RWPE2 (cell line): ENCODE measurements around the gene CAPS.

Source experiments
- ATAC-seq: fragments of 200-7000 bp; cut with Tn5 transposase; 3 replicates; pipeline ENCODE4 v1.9.1; 2021; ENCODE audit warnings: low read depth
- DNase-seq: peaks from one replicate; pipeline ENCODE4 v3.0.0-alpha.2; 2020; ENCODE audit warnings: low spot score
- H3K27ac ChIP-seq: fragments of 450-650 bp; 2 replicates; pipeline ENCODE4 v1.5.1; 2017; ENCODE audit warnings: mild to moderate bottlenecking; ENCODE audit not compliant: poor library complexity, severe bottlenecking
- H3K27me3 ChIP-seq: fragments of 250-450 bp; sonication (Bioruptor Pico); 2 replicates; pipeline ENCODE4 v1.5.1; 2021; ENCODE audit warnings: mild to moderate bottlenecking, moderate library complexity; ENCODE audit not compliant: insufficient read depth, poor library complexity, severe bottlenecking
- H3K36me3 ChIP-seq: fragments of 250-450 bp; sonication (Bioruptor Pico); 2 replicates; pipeline ENCODE4 v1.5.1; 2020; ENCODE audit warnings: low read depth, mild to moderate bottlenecking, moderate library complexity
- H3K4me1 ChIP-seq: fragments of 250-450 bp; sonication (Bioruptor Pico); 2 replicates; pipeline ENCODE4 v1.5.1; 2021; ENCODE audit warnings: mild to moderate bottlenecking, moderate library complexity; ENCODE audit not compliant: insufficient read depth, poor library complexity, severe bottlenecking
- H3K4me3 ChIP-seq: fragments of 250-450 bp; sonication (Bioruptor Pico); 2 replicates; pipeline ENCODE4 v1.5.1; 2021; ENCODE audit warnings: mild to moderate bottlenecking, moderate library complexity; ENCODE audit not compliant: severe bottlenecking
- H3K9me3 ChIP-seq: fragments of 250-450 bp; sonication (Bioruptor Pico); 2 replicates; pipeline ENCODE4 v1.5.1; 2021; ENCODE audit warnings: mild to moderate bottlenecking, moderate library complexity; ENCODE audit not compliant: severe bottlenecking
- TF ChIP-seq, protein P1 (sequence below): fragments of 450-650 bp; IDR thresholded peaks from one replicate; pipeline ENCODE4 v1.5.1; 2017; ENCODE audit warnings: mild to moderate bottlenecking, moderate library complexity; ENCODE audit not compliant: poor library complexity, severe bottlenecking

The CAPS gene

DNA sequence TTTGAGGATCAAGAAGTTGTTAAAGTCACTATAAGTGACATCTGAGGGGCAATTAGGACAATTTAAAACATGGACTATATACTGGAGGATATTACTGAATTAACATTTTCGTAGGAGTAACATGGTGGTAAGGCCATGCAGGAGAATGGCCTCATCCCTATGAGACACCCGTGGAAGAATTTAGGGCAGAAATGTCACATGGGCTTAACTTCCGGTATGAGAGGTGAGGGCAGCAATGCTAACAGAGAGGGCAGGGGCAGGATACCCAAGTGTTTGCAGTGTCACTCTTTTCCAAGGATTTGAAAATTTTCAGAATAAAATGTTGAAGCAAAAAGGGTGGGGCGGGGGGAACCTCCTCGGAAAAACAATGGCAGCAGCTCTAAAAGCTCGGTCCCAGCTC lies 40.2 kb downstream of the CAPS start:
- no peak for DNase-seq
- H3K4me1 ChIP-seq, result peaks cover 14% of the 10 kb centered on the region

DNA sequence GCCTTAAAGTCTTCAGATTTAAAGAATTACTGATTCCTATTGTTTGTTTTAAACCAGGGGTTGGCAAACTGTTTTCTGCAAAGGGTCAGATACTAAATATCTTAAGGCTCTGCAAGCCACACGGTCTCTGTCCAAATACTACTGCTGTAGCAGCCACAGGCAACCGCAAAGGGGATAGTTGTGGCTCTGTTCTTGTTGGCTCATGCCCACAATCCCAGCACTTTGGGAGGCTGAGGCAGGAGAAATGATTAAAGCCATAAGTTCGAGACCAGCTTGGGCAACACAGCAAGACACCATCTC lies 41.5 kb downstream of the CAPS start:
- no peaks in the 10 kb centered on the region for H3K9me3 ChIP-seq
- peaks cover 3% of the 10 kb centered on the region; the same call in 1 of the 2 replicates for H3K36me3 ChIP-seq
- ATAC-seq (no peak), DNase-seq (no peak)
- peaks cover 14% of the 10 kb centered on the region for H3K4me1 ChIP-seq
- no peaks in the 10 kb centered on the region for H3K27me3 ChIP-seq
- TF ChIP-seq, protein P1, sequence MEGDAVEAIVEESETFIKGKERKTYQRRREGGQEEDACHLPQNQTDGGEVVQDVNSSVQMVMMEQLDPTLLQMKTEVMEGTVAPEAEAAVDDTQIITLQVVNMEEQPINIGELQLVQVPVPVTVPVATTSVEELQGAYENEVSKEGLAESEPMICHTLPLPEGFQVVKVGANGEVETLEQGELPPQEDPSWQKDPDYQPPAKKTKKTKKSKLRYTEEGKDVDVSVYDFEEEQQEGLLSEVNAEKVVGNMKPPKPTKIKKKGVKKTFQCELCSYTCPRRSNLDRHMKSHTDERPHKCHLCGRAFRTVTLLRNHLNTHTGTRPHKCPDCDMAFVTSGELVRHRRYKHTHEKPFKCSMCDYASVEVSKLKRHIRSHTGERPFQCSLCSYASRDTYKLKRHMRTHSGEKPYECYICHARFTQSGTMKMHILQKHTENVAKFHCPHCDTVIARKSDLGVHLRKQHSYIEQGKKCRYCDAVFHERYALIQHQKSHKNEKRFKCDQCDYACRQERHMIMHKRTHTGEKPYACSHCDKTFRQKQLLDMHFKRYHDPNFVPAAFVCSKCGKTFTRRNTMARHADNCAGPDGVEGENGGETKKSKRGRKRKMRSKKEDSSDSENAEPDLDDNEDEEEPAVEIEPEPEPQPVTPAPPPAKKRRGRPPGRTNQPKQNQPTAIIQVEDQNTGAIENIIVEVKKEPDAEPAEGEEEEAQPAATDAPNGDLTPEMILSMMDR, result no peak
- H3K4me3 ChIP-seq, result no peak overlapping the region
- no peak overlapping the region for H3K27ac ChIP-seq

More for the DNA sequence above, 40.2 kb downstream of the CAPS start:
- H3K27ac ChIP-seq, result no peak overlapping the region
- H3K4me3 ChIP-seq, result no peak overlapping the region
- no peaks in the 10 kb centered on the region for H3K27me3 ChIP-seq
- TF ChIP-seq, protein P1, result no peak
- ATAC-seq, result no peak
- peaks cover 6% of the 10 kb centered on the region; the same call in 1 of the 2 replicates for H3K36me3 ChIP-seq
- no peaks in the 10 kb centered on the region for H3K9me3 ChIP-seq

DNA sequence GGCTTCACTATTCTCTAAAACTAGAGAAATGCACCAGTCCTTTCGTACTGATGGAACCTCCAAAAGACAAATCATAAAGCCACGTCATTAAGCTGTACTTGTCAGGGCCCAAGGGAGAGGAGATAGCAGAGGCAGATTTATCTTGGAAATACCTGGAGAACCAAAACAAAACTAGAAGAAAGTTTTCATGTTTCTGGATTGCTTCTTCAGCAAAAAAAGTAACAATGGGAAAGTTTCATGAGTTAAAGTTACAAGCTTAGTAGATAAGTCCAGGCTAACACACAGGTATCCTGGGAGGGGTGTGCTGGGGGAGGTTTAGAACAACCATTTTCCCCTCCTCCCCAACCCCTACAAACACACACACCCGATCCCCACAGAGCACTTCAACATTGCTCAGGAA lies 42.3 kb downstream of the CAPS start:
- TF ChIP-seq, protein P1, result no peak
- no peaks in the 10 kb centered on the region for H3K9me3 ChIP-seq
- no peak for DNase-seq
- no peak overlapping the region for H3K4me3 ChIP-seq
- no peaks in the 10 kb centered on the region for H3K36me3 ChIP-seq
- no peaks in the 10 kb centered on the region for H3K27me3 ChIP-seq
- no peak overlapping the region for H3K27ac ChIP-seq
- H3K4me1 ChIP-seq, result peaks cover 14% of the 10 kb centered on the region
- ATAC-seq, result no peak

DNA sequence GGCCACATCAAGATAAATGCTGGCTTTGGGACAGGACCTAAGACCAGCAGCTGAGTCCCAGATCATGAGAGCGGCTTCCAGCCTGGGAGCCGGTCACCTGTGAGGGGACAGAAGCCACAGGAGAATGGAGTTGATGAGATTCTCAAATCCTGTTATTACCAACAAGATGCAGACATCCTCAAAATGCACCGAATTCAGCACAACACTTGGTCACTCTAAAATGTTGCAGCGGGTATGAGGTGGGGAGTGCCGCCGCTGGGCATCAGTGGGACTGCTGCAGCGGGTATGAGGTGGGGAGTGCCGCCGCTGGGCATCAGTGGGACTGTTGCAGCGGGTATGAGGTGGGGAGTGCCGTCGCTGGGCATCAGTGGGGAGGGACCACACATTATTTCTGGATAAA lies 42.7 kb downstream of the CAPS start:
- Histone ChIP-seq H3K4me3 (no peak overlapping the region), H3K9me3 (no peaks in the 10 kb centered on the region), H3K27ac (no peak overlapping the region), H3K36me3 (no peaks in the 10 kb centered on the region), H3K4me1 (peaks cover 14% of the 10 kb centered on the region), H3K27me3 (no peaks in the 10 kb centered on the region)
- DNase-seq (no peak), ATAC-seq (no peak)
- TF ChIP-seq, protein P1, result no peak

DNA sequence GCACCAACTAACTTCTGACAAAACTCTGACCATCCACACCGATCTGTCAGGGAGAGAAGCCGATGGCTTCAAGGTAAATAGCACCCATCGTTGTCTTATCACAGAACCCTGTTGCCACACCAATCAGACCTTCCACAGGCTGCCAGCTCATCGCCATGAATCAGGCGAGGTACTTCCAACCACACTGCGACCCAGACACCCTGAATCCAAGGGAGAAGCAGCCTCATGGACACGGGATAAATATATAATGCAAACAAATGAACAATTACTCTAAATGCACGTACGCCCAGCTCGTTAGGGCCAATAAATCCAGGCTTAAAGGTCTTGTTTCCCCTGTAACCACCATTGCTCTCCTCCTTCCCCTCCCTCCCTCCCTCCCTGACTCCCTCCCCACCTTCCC lies 43.1 kb downstream of the CAPS start:
- H3K4me3 ChIP-seq, result no peak overlapping the region
- no peak for ATAC-seq
- no peak for DNase-seq
- H3K27me3 ChIP-seq, result no peaks in the 10 kb centered on the region
- peaks cover 16% of the 10 kb centered on the region for H3K4me1 ChIP-seq
- TF ChIP-seq, protein P1, result no peak
- no peaks in the 10 kb centered on the region for H3K9me3 ChIP-seq
- no peak overlapping the region for H3K27ac ChIP-seq
- no peaks in the 10 kb centered on the region for H3K36me3 ChIP-seq
